Suppressor macrophage (primary cell): ENCODE results near the gene DAB1.

ENCODE experiments used
- DNase-seq, 4 experiments: peaks; one replicate each; pipeline ENCODE4 v3.0.0-alpha.2; 2020 to 2022

The DAB1 gene

GRCh38 chr1:57411262-57411661, 12.6 kb downstream of the DAB1 start:
- DNase-seq, result no peak

DNA sequence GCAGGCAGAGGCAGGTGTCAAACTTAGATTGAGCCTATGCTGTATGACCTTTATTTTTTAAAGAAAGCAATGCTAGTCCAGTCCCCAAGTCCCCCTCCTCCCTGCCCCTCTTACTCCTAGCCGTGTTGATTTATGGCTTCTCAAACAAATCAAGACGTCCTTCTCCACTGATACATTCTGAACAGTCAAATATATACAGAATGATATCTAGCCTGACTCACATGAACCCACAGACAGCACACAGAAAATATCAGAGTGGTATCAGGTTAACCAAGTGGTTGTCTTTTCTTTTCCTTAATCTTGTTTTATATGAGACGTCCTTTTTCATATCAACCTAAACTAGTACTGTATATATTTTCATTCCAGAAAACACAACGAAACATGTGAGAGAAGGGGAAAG, 13.4 kb downstream of the DAB1 start:
- DNase-seq, result no peak

GRCh38 chr1:57407928-57408327, 15.9 kb downstream of the DAB1 start:
- no peak for DNase-seq

GRCh38 chr1:57406428-57406970, 17.4 kb downstream of the DAB1 start:
- DNase-seq, result no peak

DNA sequence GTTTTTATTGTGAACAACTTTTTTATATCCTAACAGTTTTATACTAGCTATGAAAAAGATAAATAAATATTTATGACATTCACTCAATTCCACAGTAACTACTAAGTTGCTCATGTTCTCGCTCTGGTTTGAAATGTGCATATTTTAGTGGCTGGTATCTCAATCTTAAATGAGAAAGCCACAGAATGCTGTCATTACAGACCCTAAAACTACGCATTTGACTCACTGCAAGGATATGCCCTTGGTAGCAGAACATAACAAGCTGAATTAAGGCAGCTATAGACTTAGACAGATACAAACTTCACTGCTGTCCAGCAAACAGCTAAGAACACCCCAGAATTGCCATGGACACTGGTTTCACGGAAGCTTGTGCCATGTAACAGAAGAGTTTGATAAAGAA, 19.0 kb downstream of the DAB1 start:
- no peak for DNase-seq

DNA sequence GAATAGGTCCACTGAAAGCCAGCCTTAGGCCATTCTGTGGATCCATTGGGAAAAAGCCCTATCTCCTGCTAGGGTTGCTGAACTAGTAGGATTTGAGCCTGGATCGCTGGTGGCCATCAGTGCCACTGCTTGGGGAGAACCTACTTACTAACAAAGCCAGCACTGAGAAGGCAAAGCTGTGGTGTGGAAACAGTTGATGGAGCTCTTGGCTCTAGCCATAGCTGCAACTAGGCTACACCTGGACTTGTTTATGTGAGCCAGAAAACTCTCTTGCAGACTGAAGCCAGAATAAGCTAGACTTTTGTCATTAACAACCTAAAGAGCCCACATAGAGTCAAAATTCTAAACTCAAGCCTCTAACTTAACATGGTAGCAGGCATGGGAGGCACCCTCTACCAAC, 20.7 kb downstream of the DAB1 start:
- no peak for DNase-seq

DNA sequence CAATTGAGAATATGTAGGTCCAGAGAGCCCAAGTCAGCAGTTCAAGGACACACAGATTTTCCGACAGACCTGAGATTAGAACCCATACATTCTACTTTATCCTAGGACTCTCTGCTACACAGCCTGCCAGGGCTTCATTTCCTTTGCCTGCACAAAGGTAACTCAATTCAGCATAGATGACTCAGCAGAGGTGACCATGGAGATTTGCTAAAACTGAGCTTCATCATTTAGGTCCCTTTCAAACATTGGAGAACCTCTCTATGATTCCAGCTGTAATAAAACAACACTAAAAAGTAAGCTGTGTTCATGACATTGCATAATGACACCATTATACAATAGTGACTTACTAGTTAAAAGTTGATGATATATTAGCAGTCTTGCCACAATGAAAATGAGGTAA, 22.2 kb downstream of the DAB1 start:
- no peak for DNase-seq

DNA sequence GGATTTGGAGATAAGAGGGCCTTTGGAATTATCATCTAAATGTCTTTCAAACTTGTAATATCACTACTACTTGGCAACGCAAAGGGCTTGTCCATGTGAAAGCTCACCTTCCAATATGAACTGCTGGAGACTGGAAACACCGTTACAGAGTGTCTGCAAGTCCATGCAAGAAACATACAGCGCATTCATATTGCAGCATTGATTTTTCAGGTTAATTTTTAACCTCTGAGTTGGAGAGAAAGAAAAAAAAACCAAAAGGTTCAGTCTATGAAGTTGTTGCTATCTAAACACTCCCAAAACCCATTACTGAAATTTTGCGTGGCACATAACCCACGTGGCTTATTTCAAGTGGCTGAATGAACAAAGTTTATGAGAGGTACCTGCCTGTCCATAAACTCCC, 23.8 kb downstream of the DAB1 start:
- DNase-seq, result no peak

DNA sequence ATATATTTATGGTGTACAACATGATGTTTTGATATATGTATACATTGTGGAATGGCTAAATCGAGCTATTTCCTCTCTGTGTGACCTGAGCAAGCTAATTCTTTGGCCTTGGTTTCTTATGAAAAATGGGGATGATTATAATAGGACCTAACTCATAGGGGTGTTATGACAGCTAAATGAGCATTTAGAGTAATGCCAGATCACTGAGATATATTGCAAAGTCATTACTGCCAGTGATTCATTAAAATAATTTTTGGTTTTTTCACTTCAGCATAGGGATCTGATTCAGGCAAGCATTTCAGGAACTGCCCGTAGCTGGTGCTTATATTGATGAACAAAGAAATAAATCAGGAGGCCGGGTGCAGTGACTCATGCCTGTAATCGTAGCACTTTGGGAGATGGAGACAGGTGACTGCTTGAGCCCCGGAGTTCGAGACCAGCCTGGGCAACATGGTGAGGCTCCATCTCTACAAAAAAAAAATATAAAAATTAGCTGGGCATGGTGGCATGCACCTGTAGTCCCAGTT, 30.7 kb downstream of the DAB1 start:
- no peak for DNase-seq

DNA sequence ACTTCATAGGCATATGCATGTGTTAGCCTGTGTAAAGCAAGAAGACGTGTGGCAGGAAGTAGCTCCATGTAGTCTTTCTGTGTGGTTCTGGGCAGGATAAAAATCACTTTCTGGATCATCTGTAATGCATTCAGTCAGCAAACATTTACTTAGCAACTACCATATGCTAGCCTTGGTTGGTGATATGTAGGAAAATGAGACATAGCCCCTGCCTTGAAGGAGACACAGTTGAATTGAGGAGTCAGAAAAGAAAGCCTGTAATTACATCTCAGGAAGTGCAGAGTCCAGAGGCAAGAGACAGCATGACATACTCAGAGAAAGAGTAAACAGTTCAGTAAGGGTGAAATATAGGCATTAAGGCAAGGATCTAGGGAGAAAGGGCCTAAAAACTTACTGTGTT, 38.5 kb downstream of the DAB1 start:
- no peak for DNase-seq

GRCh38 chr1:57384901-57385300, 39.0 kb downstream of the DAB1 start:
- DNase-seq, result no peak

DNA sequence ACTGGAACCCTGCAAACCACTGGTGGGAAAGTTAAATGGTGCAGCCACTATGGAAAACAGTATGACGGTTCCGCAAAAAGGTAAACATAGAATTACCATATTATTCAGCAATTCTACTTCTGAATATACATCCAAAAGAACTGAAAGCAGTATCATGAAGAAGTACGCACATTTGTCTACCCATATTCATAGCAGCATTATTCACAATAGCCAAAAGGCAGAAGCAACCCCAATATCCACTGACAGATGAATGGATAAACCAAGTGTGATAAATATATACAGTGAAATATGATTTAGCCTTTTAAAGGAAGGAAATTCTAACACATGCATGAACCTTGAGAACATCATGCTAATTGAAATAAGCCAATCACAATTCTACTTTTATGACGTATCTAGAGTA, 39.6 kb downstream of the DAB1 start:
- DNase-seq, result no peak

GRCh38 chr1:57381871-57382270, 42.0 kb downstream of the DAB1 start:
- DNase-seq, result no peak

DNA sequence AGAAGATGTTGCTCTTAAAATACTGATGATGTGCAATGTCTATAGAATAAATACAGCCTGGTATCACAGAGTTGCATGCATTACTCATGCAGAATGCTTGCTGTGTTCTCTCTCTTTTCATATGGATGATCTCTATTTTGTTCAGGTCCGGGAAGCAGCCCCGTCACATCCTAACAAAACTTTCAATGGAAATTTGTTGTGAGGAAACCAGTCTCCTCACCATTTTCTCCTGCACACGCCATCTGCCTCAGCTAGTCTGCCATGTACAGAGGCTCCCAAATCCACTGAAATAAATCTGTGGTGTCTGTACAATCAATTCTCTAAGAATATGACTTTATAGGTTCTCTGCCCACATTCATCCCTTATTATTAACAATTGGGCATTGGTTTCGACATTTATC, 42.4 kb downstream of the DAB1 start:
- DNase-seq, result no peak

DNA sequence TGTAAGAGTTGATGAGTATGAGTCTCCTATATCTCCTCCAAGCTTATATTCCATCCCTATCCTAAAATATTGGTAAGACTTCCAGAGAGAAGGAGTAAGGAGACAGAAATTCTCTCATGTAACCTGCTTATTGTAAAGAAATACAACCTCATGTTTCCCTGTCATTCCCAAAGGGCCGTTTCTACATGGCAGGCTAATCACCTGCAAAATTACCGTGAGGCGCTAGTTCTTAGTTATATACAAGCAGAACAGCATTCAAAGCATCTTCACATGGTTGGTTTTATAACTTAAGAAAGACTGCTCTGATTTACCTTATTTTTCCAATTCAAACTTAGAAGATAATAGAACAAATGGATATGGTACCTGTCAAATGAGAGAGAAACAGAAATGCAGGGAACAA, 42.9 kb downstream of the DAB1 start:
- no peak for DNase-seq

DNA sequence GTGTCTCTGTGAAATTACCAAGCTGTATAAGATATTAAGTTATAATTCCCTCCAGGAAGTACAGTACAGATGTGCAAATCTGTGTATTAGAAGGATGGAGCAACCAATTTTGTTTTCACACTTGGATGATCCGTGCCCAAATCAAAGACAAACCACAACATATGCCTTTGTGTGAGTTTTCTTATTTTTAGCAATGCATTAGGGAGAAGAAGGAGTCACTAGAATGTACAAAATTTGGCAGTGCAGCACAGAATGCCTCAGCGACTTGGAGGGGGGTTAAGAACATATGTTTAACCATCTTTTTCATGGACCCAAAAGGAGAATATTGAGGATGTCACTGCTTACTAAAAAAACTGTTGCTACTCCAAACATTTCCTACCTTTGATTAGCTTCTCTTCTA, 45.3 kb downstream of the DAB1 start:
- DNase-seq, result no peak

DNA sequence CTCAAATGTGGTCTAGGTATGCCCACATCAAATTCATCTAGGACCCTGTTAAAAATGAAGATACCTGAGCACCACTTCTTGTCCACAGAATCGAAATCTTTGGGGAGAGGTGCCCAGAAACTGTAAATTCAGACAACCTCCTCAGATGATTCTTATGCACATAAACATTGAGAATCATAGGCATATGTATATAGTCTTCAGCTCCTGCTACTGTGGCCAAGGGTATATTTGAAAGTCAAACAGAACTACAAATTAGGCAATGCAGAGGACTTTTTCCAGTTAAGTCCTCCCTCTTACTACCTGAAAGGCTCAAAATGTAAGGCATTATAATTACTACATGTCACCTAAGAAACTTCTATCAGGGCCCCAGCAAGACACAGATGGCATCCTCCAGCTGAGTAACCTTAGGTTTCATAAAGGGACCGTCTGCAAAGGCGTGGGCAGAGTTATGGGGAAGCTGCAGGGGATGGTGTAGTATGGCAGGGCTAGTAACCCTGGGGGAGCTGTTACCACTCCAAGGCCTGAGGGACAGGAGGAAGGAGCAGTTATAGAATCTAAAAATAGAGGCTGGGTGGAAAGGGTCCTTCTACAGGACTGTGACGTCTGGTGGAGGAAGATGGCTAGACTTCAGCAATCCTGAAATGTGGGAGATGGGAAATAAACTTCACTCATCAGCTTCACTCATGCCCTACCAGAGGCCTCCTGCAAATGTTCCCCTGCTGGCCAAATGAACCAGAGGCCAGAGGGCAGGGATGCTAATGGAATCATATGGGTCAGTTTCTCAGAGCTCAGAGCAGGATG, 46.3 kb downstream of the DAB1 start:
- DNase-seq, result no peak

DNA sequence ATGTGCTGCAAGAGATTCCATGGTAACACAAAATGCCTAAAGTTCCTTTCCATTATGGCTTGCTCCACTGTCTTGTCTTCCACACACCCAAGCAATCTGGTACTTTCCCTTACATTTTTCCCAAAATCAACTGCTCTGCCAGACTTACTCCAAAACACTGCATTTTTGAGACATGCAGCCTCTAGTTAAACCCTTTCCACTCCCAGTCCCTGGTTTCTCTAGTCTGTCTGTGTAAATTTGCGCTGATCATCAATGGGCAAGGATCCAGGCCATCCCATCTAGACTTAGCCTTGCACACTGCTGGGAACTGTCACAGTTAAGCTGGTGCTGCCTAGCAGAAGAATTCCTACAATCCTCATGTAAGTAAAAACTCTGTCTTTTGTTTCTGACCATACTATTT, 47.8 kb downstream of the DAB1 start:
- no peak for DNase-seq

GRCh38 chr1:57369889-57370288, 54.0 kb downstream of the DAB1 start:
- DNase-seq, result no peak

DNA sequence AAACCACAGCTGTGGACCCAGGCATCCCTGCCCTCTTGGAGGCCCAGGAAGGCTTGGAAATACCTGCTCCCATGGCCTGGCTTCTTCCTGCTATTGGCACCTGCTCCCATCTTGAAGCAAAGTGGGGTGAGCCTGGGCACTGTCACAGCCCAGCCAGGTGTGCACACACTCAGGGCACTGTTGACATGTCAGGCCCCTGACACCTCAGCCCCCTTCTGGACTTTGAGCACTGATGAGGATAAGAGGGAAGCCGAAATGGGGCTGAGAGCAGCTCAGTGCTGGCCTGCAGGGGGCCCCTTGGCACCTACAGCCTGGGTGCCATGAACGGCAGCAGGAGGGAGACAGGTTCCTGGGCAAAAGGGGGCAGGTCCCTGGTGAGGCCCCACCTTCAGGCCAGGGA, 55.9 kb downstream of the DAB1 start:
- DNase-seq, result no peak

DNA sequence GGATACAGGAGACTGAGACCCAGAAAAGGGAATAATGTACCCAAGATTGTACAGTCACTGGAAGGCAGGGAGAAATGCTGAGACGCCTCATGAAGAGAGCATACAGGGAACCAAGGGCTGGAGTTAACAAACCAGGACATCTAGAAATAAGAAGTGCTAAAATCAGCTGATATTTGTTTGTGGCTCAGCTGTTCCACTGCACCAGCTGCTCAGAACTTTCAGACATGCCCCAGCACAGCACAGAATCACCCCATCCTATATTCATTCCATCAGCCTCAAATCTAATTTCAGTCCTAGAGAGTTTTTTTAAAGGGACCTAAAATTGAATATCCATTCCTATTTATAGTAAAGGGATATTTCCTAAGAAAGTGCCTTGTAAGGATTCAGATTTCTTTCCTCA, 60.2 kb downstream of the DAB1 start:
- no peak for DNase-seq

DNA sequence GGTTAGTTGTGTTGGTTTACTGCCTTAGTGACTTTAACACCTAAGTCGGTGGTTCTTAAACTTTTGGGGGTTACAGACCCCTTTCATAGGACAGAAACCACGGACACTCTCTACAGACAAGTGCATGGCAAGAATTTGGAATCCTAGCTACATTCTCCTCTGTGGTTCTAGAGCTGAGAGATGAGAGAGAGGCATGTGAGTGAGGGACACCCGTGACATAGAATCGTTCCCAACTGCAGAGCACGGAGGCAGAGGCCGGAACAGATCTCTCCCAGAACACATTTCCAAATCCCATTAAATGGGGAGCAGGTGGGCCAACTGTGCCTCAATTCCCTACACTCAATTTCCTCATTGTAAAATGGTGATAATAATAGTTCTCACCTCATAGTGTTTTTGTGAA, 60.7 kb downstream of the DAB1 start:
- DNase-seq, result no peak

DNA sequence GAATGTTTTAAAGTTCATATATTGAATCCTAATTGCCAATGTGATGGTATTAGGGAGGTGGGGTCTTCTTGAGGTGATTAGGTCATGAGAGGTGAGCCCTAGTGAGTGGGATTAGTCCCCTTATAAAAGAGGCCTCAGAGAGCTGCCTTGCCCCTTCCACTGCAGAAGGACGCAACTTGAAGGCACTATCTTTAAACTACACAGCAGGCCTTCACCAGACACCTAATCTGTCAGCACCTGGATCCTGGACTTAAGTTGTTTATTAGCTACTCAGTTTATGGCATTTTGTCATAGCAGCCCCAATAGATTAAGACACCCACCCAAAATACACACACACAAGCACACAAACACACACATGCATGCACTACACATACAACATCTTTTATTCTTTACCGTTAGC, 61.4 kb downstream of the DAB1 start:
- no peak for DNase-seq

GRCh38 chr1:57361516-57361915, 62.3 kb downstream of the DAB1 start:
- no peak for DNase-seq
